GM03348 (cell line): ENCODE data around the gene P2RX2.

Experiments
- DNase-seq: peaks from one replicate; pipeline ENCODE4 v3.0.0; 2012; ENCODE audit warnings: low spot score

The P2RX2 gene

GRCh38 chr12:132603240-132604150, 15.1 kb upstream of the P2RX2 start:
- DNase-seq, result no peak

GRCh38 chr12:132604151-132604618, 14.4 kb upstream of the P2RX2 start:
- DNase-seq, result no peak

- no peak for DNase-seq
Measured at GRCh38 chr12:132604668-132605441, 13.7 kb upstream of the P2RX2 start.

GRCh38 chr12:132605892-132606291, 12.7 kb upstream of the P2RX2 start:
- DNase-seq, result no peak

GRCh38 chr12:132606466-132606865, 12.1 kb upstream of the P2RX2 start:
- DNase-seq, result no peak

GRCh38 chr12:132606927-132607326, 11.6 kb upstream of the P2RX2 start:
- no peak for DNase-seq

- no peak for DNase-seq
Measured at GRCh38 chr12:132608231-132609171, 10.1 kb upstream of the P2RX2 start.

- DNase-seq, result peak; percentile 90
Measured at GRCh38 chr12:132610051-132610759, 8.4 kb upstream of the P2RX2 start, which contains the start of gene LRCOL1. Gene LRCOL1, minus strand, starts transcription at chr12:132610582. Its CDS starts 4,331 bp downstream, at chr12:132606251.

GRCh38 chr12:132610866-132611602, 7.5 kb upstream of the P2RX2 start:
- DNase-seq, result no peak

- no peak for DNase-seq
Measured at GRCh38 chr12:132611620-132612019, 7.0 kb upstream of the P2RX2 start.

GRCh38 chr12:132614029-132614428, 4.5 kb upstream of the P2RX2 start:
- DNase-seq, result no peak

- DNase-seq, result peak; percentile 92
Measured at GRCh38 chr12:132614861-132615578, 3.6 kb upstream of the P2RX2 start.

- no peak for DNase-seq
Measured at GRCh38 chr12:132615579-132616038, 3.0 kb upstream of the P2RX2 start.

GRCh38 chr12:132617135-132617701, 1.4 kb upstream of the P2RX2 start:
- no peak for DNase-seq

GRCh38 chr12:132617822-132618682, 524 bp upstream of the P2RX2 start:
- DNase-seq, result no peak

- DNase-seq, result no peak
Measured at GRCh38 chr12:132619071-132619385, 452 bp downstream of the P2RX2 start.

GRCh38 chr12:132619386-132620112, 973 bp downstream of the P2RX2 start:
- no peak for DNase-seq
